ENCODE measurements around the gene FAM181B. TPM values are rescaled to one million over a fixed set of nuclear protein-coding genes. Genes with fewer than 3 reads are reported as not detected.

The FAM181B gene
- total and polyA plus RNA-seq, 2 donors (not counting 3 experiments of a cell fraction or from before 2014, with no cell fraction given), result not detected

- peaks cover 8 to 10% of the 10 kb centered on the region in 2 experiments for H3K27me3 ChIP-seq (ENCODE audit: control insufficient read depth in 2 of 2, insufficient read depth in 2 of 2, low read length in 2 of 2)
- no peaks in the 10 kb centered on the region for H3K4me1 ChIP-seq (ENCODE audit: control insufficient read depth, extremely low read depth, insufficient read depth, low read length)
- no peaks in the 10 kb centered on the region for H4K20me1 ChIP-seq (replicated peaks; ENCODE audit: control insufficient read depth, extremely low read depth, insufficient read depth, low read length)
- CTCF ChIA-PET, result interaction anchor here (1.3 to 6.4 kb wide), 13 partner anchors 9 to 1100 kb away, joined by 3 to 62 read pairs (median 11); partner anchors contain the start of gene FAM181B
- TF ChIP-seq FOS (IDR thresholded peaks at IDR 0.05; ENCODE audit: borderline replicate concordance, insufficient read depth, low read length) (no peak), GATA2 (IDR thresholded peaks at IDR 0.05; ENCODE audit: insufficient read depth, insufficient read length, low read depth, low read length) (no peak), CTCF (IDR thresholded peaks at IDR 0.05; ENCODE audit: extremely low read depth in 1 of 2, insufficient read depth in 1 of 2, low read depth in 1 of 2, low read length in 2 of 2) (no peak), MAX (IDR thresholded peaks at IDR 0.05; ENCODE audit: insufficient read depth, insufficient read length) (no peak), JUN (IDR thresholded peaks at IDR 0.05; ENCODE audit: borderline replicate concordance, insufficient read depth, insufficient read length, low read depth) (no peak), POLR2AphosphoS5 (IDR thresholded peaks at IDR 0.05; ENCODE audit: insufficient read depth, low read depth, low read length) (no peak), MYC (IDR thresholded peaks at IDR 0.05; ENCODE audit: low read depth, low read length) (no peak), EZH2 (IDR thresholded peaks at IDR 0.05; ENCODE audit: borderline replicate concordance, low read depth, low read length, severe bottlenecking) (no peak)
- H3K9ac ChIP-seq (replicated peaks; ENCODE audit: extremely low read depth, insufficient read depth, low read length), result no peak overlapping the region
- no peaks in the 10 kb centered on the region for H3K9me3 ChIP-seq (replicated peaks; ENCODE audit: control insufficient read depth, insufficient read depth, low read length)
- no peak overlapping the region for H3K4me3 ChIP-seq (replicated peaks in 1 of 3; ENCODE audit: insufficient read depth in 1 of 3, low read depth in 1 of 3, low read length in 3 of 3)
- FAIRE-seq (no peak), DNase-seq (ENCODE audit: low read depth, low spot score) (no peak)
- BruUV-seq (replicated peaks), result no TSS peak
- H3K9me1 ChIP-seq (replicated peaks; ENCODE audit: control insufficient read depth, extremely low read depth, insufficient read depth, low read length), result no peaks in the 10 kb centered on the region
- no peak overlapping the region for H2AFZ ChIP-seq (ENCODE audit: low read depth, low read length)
- no peak overlapping the region for H3K4me2 ChIP-seq (ENCODE audit: insufficient read depth, low read length)
- dilution Hi-C loops (cut with MboI; ENCODE audit: extremely low pct_ligation_motif_present, low sequenced_read_pairs) (no loop called here), intact Hi-C loops (cut with micrococcal nuclease) (loop anchor here (1.0 to 2.0 kb wide), 7 partner anchors 56 to 1101 kb away; partner anchors contain the start of gene DDIAS)
- no peak overlapping the region for H3K27ac ChIP-seq (ENCODE audit: insufficient read depth, low read depth, low read length)
- POLR2A ChIA-PET, result no interaction called here
- H3K36me3 ChIP-seq (ENCODE audit: control insufficient read depth in 2 of 2, extremely low read depth in 1 of 2, insufficient read depth in 2 of 2, low read length in 2 of 2), result no peaks in the 10 kb centered on the region
- no peaks in the 10 kb centered on the region for H3K79me2 ChIP-seq (ENCODE audit: control insufficient read depth, insufficient read depth, low read length)
These were observed 14.8 kb downstream of the FAM181B start for GRCh38 chr11:82718821-82719220.
